Measurements from ENCODE around the gene GLI3.
A peak's percentile ranks its signal among the peaks of the same experiment; 100 is the strongest.

Gene GLI3

DNA sequence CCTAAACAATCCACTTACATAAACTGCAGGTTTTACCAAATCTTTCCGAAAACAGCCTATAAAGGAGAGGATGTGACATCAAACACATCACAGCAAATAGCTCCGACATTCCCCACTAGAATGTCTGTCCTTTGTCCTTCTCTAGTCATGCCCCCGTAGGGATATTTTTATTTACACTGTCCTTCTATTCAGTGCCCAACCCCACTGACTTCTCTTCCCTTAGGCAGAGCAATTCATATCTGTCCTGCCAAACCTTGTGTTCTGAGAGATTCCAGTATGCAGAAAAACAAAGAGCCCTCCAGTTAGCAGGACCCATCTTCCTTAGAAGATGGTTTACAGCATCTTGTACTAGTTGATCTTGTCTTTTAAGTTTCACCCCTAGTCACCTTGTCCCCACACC lies 5.4 kb upstream of the GLI3 start:
- Histone ChIP-seq H3K4me3 (ENCODE audit: low read depth, low read length) (no peak overlapping the region), H2BK120ac (ENCODE audit: insufficient read depth, low read length, poor library complexity) (no peak overlapping the region), H2BK12ac (ENCODE audit: low read length) (no peak overlapping the region), H3K9ac (ENCODE audit: low read length) (no peak overlapping the region), H3K79me1 (ENCODE audit: low read length) (peaks cover 7% of the 10 kb centered on the region), H4K12ac (ENCODE audit: low read depth, low read length) (no peak overlapping the region), H3K18ac (ENCODE audit: low read length) (no peak overlapping the region), H4K91ac (ENCODE audit: low read depth, low read length) (no peak overlapping the region), H3K9me3 (ENCODE audit: insufficient read depth, low read depth, low read length) (no peaks in the 10 kb centered on the region), H3K27me3 (ENCODE audit: insufficient read depth, low read length) (no peaks in the 10 kb centered on the region), H3K4ac (ENCODE audit: low read depth, low read length) (no peak overlapping the region), H2AFZ (ENCODE audit: insufficient read depth, low read length, poor library complexity) (no peak overlapping the region), H3K14ac (ENCODE audit: low read length) (no peak overlapping the region), H4K8ac (ENCODE audit: low read depth, low read length) (no peak overlapping the region), H3K79me2 (ENCODE audit: control insufficient read depth, insufficient read depth, low read length, poor library complexity) (peaks cover 2% of the 10 kb centered on the region), H3K4me1 (ENCODE audit: control insufficient read depth in 1 of 2, insufficient read depth in 2 of 2, low read length in 2 of 2) (peaks cover 2 to 4% of the 10 kb centered on the region in 2 experiments), H2AK5ac (ENCODE audit: low read length) (no peak overlapping the region), H3K4me2 (ENCODE audit: low read length) (no peak overlapping the region), H3K23ac (ENCODE audit: low read length) (no peak overlapping the region), H3K27ac (ENCODE audit: low read depth, low read length) (no peak overlapping the region), H3K36me3 (ENCODE audit: control insufficient read depth in 1 of 2, insufficient read depth in 2 of 2, low read length in 2 of 2) (no peaks in the 10 kb centered on the region), H2BK5ac (ENCODE audit: low read depth, low read length, poor library complexity) (no peak overlapping the region)
- no peak for DNase-seq
- WGBS (ENCODE audit: extremely low coverage, insufficient coverage, insufficient read length): no CpG with 5 or more reads among the region's 3 CpGs

DNA sequence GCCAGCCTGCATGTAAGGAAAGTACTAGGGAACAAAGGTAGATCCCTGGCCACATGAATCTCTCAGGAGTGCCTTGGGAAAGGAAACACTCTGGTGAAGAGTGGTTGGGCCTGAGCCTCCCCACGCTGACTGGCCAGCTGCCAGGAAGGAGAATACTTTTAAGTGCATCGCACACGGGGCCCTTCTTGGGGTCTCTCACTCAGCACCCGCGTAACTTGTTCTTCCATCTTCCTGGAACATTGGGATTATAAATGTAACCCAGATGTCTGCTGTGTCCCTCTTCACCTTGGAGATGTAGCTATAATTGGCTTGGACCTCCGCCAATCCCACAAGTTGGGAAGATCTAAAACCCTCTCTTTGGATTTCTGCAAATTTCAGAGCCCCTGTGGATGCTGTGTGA lies 4.4 kb upstream of the GLI3 start:
- H3K4me3 ChIP-seq (ENCODE audit: low read depth, low read length): no peak overlapping the region
- H3K79me1 ChIP-seq (ENCODE audit: low read length): peaks cover 13% of the 10 kb centered on the region
- H3K36me3 ChIP-seq (ENCODE audit: control insufficient read depth in 1 of 2, insufficient read depth in 2 of 2, low read length in 2 of 2): no peaks in the 10 kb centered on the region
- no peak overlapping the region for H3K23ac ChIP-seq (ENCODE audit: low read length)
- no peaks in the 10 kb centered on the region for H3K27me3 ChIP-seq (ENCODE audit: insufficient read depth, low read length)
- no peak overlapping the region for H2BK5ac ChIP-seq (ENCODE audit: low read depth, low read length, poor library complexity)
- H2AFZ ChIP-seq (ENCODE audit: insufficient read depth, low read length, poor library complexity): no peak overlapping the region
- H3K9ac ChIP-seq (ENCODE audit: low read length): no peak overlapping the region
- no peak overlapping the region for H3K14ac ChIP-seq (ENCODE audit: low read length)
- no peak overlapping the region for H3K18ac ChIP-seq (ENCODE audit: low read length)
- no peak overlapping the region for H3K4ac ChIP-seq (ENCODE audit: low read depth, low read length)
- peaks cover 0 to 3% of the 10 kb centered on the region in 2 experiments for H3K4me1 ChIP-seq (ENCODE audit: control insufficient read depth in 1 of 2, insufficient read depth in 2 of 2, low read length in 2 of 2)
- H3K27ac ChIP-seq (ENCODE audit: low read depth, low read length): no peak overlapping the region
- peaks cover 6% of the 10 kb centered on the region for H3K79me2 ChIP-seq (ENCODE audit: control insufficient read depth, insufficient read depth, low read length, poor library complexity)
- H4K91ac ChIP-seq (ENCODE audit: low read depth, low read length): no peak overlapping the region
- H3K9me3 ChIP-seq (ENCODE audit: insufficient read depth, low read depth, low read length): no peaks in the 10 kb centered on the region
- no peak for DNase-seq
- WGBS (ENCODE audit: extremely low coverage, insufficient coverage, insufficient read length): no CpG with 5 or more reads among the region's 6 CpGs
- H2BK120ac ChIP-seq (ENCODE audit: insufficient read depth, low read length, poor library complexity): no peak overlapping the region
- H2AK5ac ChIP-seq (ENCODE audit: low read length): no peak overlapping the region
- no peak overlapping the region for H2BK12ac ChIP-seq (ENCODE audit: low read length)
- H4K12ac ChIP-seq (ENCODE audit: low read depth, low read length): no peak overlapping the region
- H4K8ac ChIP-seq (ENCODE audit: low read depth, low read length): no peak overlapping the region
- no peak overlapping the region for H3K4me2 ChIP-seq (ENCODE audit: low read length)

DNA sequence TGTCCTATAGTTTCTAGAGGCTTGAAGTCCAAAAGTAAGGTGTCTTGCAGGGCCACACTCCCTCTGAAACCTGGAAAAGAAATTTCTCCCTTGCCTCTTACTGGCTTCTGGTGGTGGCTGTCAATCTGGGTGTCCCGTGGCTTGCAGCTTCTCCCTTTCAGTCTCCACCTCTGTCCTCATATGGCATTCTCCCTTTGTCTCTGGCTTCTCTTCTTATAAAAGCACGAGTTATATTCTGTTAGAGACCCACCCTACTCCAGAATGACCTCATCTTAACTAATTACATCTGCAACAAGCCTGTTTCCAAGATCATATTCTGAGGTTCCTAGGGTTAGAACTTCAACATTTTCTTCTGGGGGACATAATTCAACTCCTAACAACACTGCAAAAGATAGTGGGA lies 3.4 kb upstream of the GLI3 start:
- Histone ChIP-seq H3K36me3 (ENCODE audit: control insufficient read depth in 1 of 2, insufficient read depth in 2 of 2, low read length in 2 of 2) (no peaks in the 10 kb centered on the region), H3K79me2 (ENCODE audit: control insufficient read depth, insufficient read depth, low read length, poor library complexity) (peaks cover 10% of the 10 kb centered on the region), H3K4ac (ENCODE audit: low read depth, low read length) (no peak overlapping the region), H3K4me1 (ENCODE audit: control insufficient read depth in 1 of 2, insufficient read depth in 2 of 2, low read length in 2 of 2) (peaks cover 0 to 3% of the 10 kb centered on the region in 2 experiments), H3K4me2 (ENCODE audit: low read length) (no peak overlapping the region), H4K91ac (ENCODE audit: low read depth, low read length) (no peak overlapping the region), H3K27me3 (ENCODE audit: insufficient read depth, low read length) (no peaks in the 10 kb centered on the region), H2BK12ac (ENCODE audit: low read length) (no peak overlapping the region), H3K27ac (ENCODE audit: low read depth, low read length) (no peak overlapping the region), H2AFZ (ENCODE audit: insufficient read depth, low read length, poor library complexity) (no peak overlapping the region), H4K8ac (ENCODE audit: low read depth, low read length) (no peak overlapping the region), H3K9me3 (ENCODE audit: insufficient read depth, low read depth, low read length) (no peaks in the 10 kb centered on the region), H2BK5ac (ENCODE audit: low read depth, low read length, poor library complexity) (no peak overlapping the region), H3K14ac (ENCODE audit: low read length) (no peak overlapping the region), H3K23ac (ENCODE audit: low read length) (no peak overlapping the region), H4K12ac (ENCODE audit: low read depth, low read length) (no peak overlapping the region), H2BK120ac (ENCODE audit: insufficient read depth, low read length, poor library complexity) (no peak overlapping the region), H3K9ac (ENCODE audit: low read length) (no peak overlapping the region), H3K79me1 (ENCODE audit: low read length) (peaks cover 16% of the 10 kb centered on the region), H2AK5ac (ENCODE audit: low read length) (no peak overlapping the region), H3K18ac (ENCODE audit: low read length) (no peak overlapping the region), H3K4me3 (ENCODE audit: low read depth, low read length) (no peak overlapping the region)
- no CpG with 5 or more reads among the region's 2 CpGs for WGBS (ENCODE audit: extremely low coverage, insufficient coverage, insufficient read length)
- DNase-seq: no peak

DNA sequence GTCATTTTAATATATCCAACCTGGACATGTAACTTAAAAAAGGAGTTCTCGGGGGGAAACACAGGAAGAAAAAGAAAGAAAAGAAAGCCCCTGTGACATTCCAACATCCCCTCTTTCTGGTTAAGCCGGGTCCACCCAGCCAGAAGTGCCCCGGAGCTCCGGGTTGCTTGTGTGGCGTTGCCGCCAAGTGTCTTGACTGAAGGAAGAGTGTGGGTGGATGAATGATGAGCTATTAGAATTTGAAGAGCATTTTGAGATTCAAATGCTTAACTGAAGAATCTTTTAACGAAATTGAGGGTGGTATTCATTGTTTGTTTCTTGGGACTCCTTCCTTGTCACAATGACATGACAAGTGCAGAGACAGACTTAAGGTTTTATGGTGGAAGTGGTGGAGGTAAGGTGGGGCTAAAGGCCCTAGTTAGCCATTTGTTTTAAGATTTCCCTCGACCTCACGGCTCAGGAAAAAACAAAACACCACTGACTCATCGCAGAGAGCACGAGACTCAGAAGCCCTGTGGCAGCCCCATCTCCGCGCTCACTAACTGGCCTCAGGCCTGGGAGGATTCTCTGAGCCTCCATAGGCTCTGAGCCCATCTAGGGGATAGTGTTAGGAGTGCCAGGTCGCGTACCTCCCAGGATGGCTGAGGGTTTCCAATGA lies 1.8 kb upstream of the GLI3 start:
- peak; percentile 69 to 80 for DNase-seq
- H3K27ac ChIP-seq (ENCODE audit: low read depth, low read length): no peak overlapping the region
- peaks cover 0 to 3% of the 10 kb centered on the region in 2 experiments for H3K4me1 ChIP-seq (ENCODE audit: control insufficient read depth in 1 of 2, insufficient read depth in 2 of 2, low read length in 2 of 2)
- peaks cover 10% of the 10 kb centered on the region for H3K79me2 ChIP-seq (ENCODE audit: control insufficient read depth, insufficient read depth, low read length, poor library complexity)
- H3K9me3 ChIP-seq (ENCODE audit: insufficient read depth, low read depth, low read length): no peaks in the 10 kb centered on the region
- no peak overlapping the region for H2AFZ ChIP-seq (ENCODE audit: insufficient read depth, low read length, poor library complexity)
- peak overlapping the region; percentile 82 for H4K91ac ChIP-seq (ENCODE audit: low read depth, low read length)
- H2BK5ac ChIP-seq (ENCODE audit: low read depth, low read length, poor library complexity): no peak overlapping the region
- H3K9ac ChIP-seq (ENCODE audit: low read length): no peak overlapping the region
- no peak overlapping the region for H3K14ac ChIP-seq (ENCODE audit: low read length)
- peaks cover 16% of the 10 kb centered on the region for H3K79me1 ChIP-seq (ENCODE audit: low read length)
- H3K36me3 ChIP-seq (ENCODE audit: control insufficient read depth in 1 of 2, insufficient read depth in 2 of 2, low read length in 2 of 2): no peaks in the 10 kb centered on the region
- H4K12ac ChIP-seq (ENCODE audit: low read depth, low read length): no peak overlapping the region
- no peak overlapping the region for H3K18ac ChIP-seq (ENCODE audit: low read length)
- H2BK120ac ChIP-seq (ENCODE audit: insufficient read depth, low read length, poor library complexity): no peak overlapping the region
- H3K23ac ChIP-seq (ENCODE audit: low read length): no peak overlapping the region
- no peaks in the 10 kb centered on the region for H3K27me3 ChIP-seq (ENCODE audit: insufficient read depth, low read length)
- peak overlapping the region; percentile 63 for H3K4me2 ChIP-seq (ENCODE audit: low read length)
- H2BK12ac ChIP-seq (ENCODE audit: low read length): no peak overlapping the region
- H3K4ac ChIP-seq (ENCODE audit: low read depth, low read length): no peak overlapping the region
- H4K8ac ChIP-seq (ENCODE audit: low read depth, low read length): no peak overlapping the region
- H2AK5ac ChIP-seq (ENCODE audit: low read length): no peak overlapping the region
- WGBS (ENCODE audit: extremely low coverage, insufficient coverage, insufficient read length): no CpG with 5 or more reads among the region's 15 CpGs
- H3K4me3 ChIP-seq (ENCODE audit: low read depth, low read length): no peak overlapping the region
